ENCODE measurements around the gene NT5C3B. TPM values are rescaled to one million over a fixed set of nuclear protein-coding genes. Genes with fewer than 3 reads are reported as not detected.
A peak's percentile ranks its signal among the peaks of the same experiment; 100 is the strongest.

The NT5C3B gene
- total RNA-seq, 1 donor: 69.8 TPM

DNA sequence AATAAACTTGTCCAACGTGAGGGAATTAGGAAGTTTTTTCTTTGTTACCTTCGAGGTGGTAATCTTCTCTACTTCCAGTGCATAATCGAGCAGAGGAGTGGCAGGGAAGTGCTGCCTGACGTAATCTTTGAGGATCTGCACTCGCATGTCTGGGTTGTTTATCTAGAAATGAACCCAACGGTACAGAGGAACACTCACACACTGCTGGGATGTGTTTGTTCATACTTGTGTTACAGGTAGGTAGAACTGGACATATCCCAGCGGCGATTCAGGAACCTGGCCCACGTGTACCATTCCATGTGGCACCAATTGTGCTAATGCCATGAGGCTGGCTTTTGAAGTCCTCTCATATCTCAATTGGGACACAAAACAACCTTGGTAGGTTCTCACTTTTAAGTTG, 33.4 kb upstream of the NT5C3B start:
- Histone ChIP-seq H3K27ac (ENCODE audit: low read depth, low read length) (no peak overlapping the region), H3K4me3 (ENCODE audit: insufficient read depth, low read length) (no peak overlapping the region), H3K27me3 (ENCODE audit: insufficient read depth, low read length) (no peaks in the 10 kb centered on the region), H3K4me2 (ENCODE audit: insufficient read depth, low read length) (no peak overlapping the region), H4K20me1 (ENCODE audit: insufficient read depth, low read length) (peaks cover 9% of the 10 kb centered on the region), H3K4me1 (ENCODE audit: insufficient read depth, low read length) (peaks cover 3% of the 10 kb centered on the region), H2AFZ (ENCODE audit: low read length) (no peak overlapping the region), H3K9me3 (ENCODE audit: low read depth, low read length) (no peaks in the 10 kb centered on the region), H3K36me3 (ENCODE audit: insufficient read depth, low read length) (peaks cover 75% of the 10 kb centered on the region), H3K79me2 (ENCODE audit: insufficient read depth, low read length) (peaks cover 9% of the 10 kb centered on the region)
- DNase-seq (ENCODE audit: insufficient read length, low spot score, missing footprints): no peak
- TF ChIP-seq, protein P1, sequence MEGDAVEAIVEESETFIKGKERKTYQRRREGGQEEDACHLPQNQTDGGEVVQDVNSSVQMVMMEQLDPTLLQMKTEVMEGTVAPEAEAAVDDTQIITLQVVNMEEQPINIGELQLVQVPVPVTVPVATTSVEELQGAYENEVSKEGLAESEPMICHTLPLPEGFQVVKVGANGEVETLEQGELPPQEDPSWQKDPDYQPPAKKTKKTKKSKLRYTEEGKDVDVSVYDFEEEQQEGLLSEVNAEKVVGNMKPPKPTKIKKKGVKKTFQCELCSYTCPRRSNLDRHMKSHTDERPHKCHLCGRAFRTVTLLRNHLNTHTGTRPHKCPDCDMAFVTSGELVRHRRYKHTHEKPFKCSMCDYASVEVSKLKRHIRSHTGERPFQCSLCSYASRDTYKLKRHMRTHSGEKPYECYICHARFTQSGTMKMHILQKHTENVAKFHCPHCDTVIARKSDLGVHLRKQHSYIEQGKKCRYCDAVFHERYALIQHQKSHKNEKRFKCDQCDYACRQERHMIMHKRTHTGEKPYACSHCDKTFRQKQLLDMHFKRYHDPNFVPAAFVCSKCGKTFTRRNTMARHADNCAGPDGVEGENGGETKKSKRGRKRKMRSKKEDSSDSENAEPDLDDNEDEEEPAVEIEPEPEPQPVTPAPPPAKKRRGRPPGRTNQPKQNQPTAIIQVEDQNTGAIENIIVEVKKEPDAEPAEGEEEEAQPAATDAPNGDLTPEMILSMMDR (IDR thresholded peaks at IDR 0.05; ENCODE audit: extremely low read depth, low read depth, low read length): no peak

DNA sequence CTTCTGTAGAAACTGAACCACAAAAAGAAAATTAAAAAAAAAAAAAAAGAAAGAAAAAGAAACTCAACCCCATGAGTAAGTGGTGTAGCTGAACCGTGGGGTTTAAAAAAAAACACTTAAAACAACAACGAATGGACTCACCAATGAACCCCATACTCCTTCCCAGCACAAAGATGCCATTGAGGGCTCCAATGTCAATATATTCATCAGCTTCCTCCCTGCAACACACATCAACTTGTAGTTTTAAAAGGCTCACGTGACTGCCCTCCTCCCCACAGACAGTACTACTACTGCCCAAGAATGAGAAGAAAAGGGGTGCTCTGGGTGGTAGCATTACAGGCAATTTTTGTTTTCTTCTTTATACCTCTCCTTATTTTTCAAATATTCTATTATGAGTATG, 32.5 kb upstream of the NT5C3B start:
- Histone ChIP-seq H3K27me3 (ENCODE audit: insufficient read depth, low read length) (no peaks in the 10 kb centered on the region), H3K4me3 (ENCODE audit: insufficient read depth, low read length) (no peak overlapping the region), H3K79me2 (ENCODE audit: insufficient read depth, low read length) (peaks cover 15% of the 10 kb centered on the region), H3K27ac (ENCODE audit: low read depth, low read length) (no peak overlapping the region), H4K20me1 (ENCODE audit: insufficient read depth, low read length) (peaks cover 18% of the 10 kb centered on the region), H3K9me3 (ENCODE audit: low read depth, low read length) (no peaks in the 10 kb centered on the region), H3K36me3 (ENCODE audit: insufficient read depth, low read length) (peaks cover 67% of the 10 kb centered on the region), H3K4me1 (ENCODE audit: insufficient read depth, low read length) (peaks cover 10% of the 10 kb centered on the region), H2AFZ (ENCODE audit: low read length) (no peak overlapping the region), H3K4me2 (ENCODE audit: insufficient read depth, low read length) (no peak overlapping the region)
- DNase-seq (ENCODE audit: insufficient read length, low spot score, missing footprints): no peak
- TF ChIP-seq, protein P1 (IDR thresholded peaks at IDR 0.05; ENCODE audit: extremely low read depth, low read depth, low read length): no peak

DNA sequence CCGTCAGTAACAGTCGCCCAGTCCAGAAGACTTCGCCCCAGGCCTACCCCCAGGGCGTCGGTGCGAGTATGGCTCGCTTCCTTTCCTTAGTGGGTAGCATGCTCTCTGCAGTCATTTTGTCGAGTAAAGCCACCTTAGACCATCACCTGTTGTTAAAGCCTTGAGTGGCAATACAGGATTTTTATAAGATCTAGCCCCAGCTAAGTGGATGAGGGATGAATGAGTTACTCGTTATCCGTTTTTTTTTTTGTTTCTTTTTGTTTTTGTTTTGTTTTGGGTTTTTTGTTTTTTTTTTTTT, 29.5 kb upstream of the NT5C3B start:
- Histone ChIP-seq H3K36me3 (ENCODE audit: insufficient read depth, low read length) (peaks cover 38% of the 10 kb centered on the region), H3K27me3 (ENCODE audit: insufficient read depth, low read length) (no peaks in the 10 kb centered on the region), H3K4me1 (ENCODE audit: insufficient read depth, low read length) (peaks cover 12% of the 10 kb centered on the region), H3K79me2 (ENCODE audit: insufficient read depth, low read length) (peaks cover 42% of the 10 kb centered on the region), H3K4me3 (ENCODE audit: insufficient read depth, low read length) (peak overlapping the region; percentile 98), H4K20me1 (ENCODE audit: insufficient read depth, low read length) (peaks cover 37% of the 10 kb centered on the region), H3K9me3 (ENCODE audit: low read depth, low read length) (no peaks in the 10 kb centered on the region), H3K27ac (ENCODE audit: low read depth, low read length) (peak overlapping the region; percentile 63), H2AFZ (ENCODE audit: low read length) (peak overlapping the region; percentile 93), H3K4me2 (ENCODE audit: insufficient read depth, low read length) (peak overlapping the region; percentile 92)
- TF ChIP-seq, protein P1 (IDR thresholded peaks at IDR 0.05; ENCODE audit: extremely low read depth, low read depth, low read length): no peak
- no peak for DNase-seq (ENCODE audit: insufficient read length, low spot score, missing footprints)

DNA sequence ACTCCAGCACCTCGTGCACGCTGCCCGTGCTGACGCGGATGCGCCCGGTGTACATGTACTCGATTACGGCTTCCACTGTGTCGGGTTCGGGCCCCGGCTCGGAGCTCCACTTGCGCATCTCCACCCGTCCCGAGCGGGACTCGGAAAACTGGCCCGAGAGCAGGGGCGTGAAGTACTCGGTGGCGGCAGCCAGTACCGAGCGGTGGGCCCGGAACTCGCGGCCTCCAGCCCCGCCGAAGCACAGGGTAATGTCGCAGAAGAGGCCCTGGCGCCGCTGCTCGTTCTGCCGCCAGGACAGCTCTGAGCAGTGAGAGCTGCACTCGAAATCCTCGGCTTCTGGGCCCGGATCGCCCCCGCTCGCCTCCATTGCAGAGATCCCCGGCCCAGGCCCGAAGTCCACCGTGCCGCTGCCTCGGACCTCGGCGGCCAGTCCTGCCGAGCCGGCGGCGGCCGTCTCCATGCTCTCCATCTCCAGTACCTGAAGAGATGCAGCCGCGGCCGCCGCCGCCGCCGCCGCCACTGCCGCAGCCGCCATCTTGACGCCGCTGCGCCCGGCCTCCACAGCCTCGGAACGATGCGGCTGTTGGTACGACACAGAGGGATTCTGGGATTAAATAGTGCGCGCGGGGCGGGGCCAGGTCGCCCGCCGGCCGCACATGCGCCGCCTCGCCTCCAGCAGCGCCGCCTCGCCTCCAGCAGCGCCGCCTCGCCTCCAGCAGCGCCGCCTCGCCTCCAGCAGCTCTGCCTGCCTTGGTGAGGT, 29.0 kb upstream of the NT5C3B start, which contains the start of gene KLHL11:
TSS of gene KLHL11 (minus strand) at position 588 of the 760 bp plus-strand sequence. CDS start at position 535, 53 bp downstream.
- DNase-seq (ENCODE audit: insufficient read length, low spot score, missing footprints): peak; percentile 98
- Histone ChIP-seq H3K36me3 (ENCODE audit: insufficient read depth, low read length) (peaks cover 33% of the 10 kb centered on the region), H4K20me1 (ENCODE audit: insufficient read depth, low read length) (peaks cover 42% of the 10 kb centered on the region), H2AFZ (ENCODE audit: low read length) (peak within 1 kb of the TSS; percentile 93), H3K9me3 (ENCODE audit: low read depth, low read length) (no peaks in the 10 kb centered on the region), H3K4me1 (ENCODE audit: insufficient read depth, low read length) (peaks cover 12% of the 10 kb centered on the region), H3K4me2 (ENCODE audit: insufficient read depth, low read length) (peak within 1 kb of the TSS; percentile 100), H3K27me3 (ENCODE audit: insufficient read depth, low read length) (no peaks in the 10 kb centered on the region), H3K79me2 (ENCODE audit: insufficient read depth, low read length) (peaks cover 47% of the 10 kb centered on the region), H3K27ac (ENCODE audit: low read depth, low read length) (peak within 1 kb of the TSS; percentile 73), H3K4me3 (ENCODE audit: insufficient read depth, low read length) (peak within 1 kb of the TSS; percentile 98)
- TF ChIP-seq, protein P1 (IDR thresholded peaks at IDR 0.05; ENCODE audit: extremely low read depth, low read depth, low read length): no peak
